Transverse colon (tissue), 3 donors: ENCODE results near the gene MDFIC2.

Source experiments
- CTCF ChIP-seq, 5 experiments: fragments of 200-600 bp in 3 of 5; fragments of 450-650 bp in 2 of 5; sonication (generic) in 3 of 5; IDR thresholded peaks; 1 replicate in 2 of 5; 2 replicates in 3 of 5; pipeline ENCODE4 v1.5.1; 2016 to 2017; ENCODE audit warnings: antibody characterized with exemption in 5 of 5, inconsistent platforms in 3 of 5, mild to moderate bottlenecking in 2 of 5, moderate library complexity in 1 of 5
- EP300 ChIP-seq: sonication (generic); formaldehyde crosslinking; IDR thresholded peaks from one replicate; pipeline ENCODE4 v1.6.1; 2017; ENCODE audit warnings: antibody characterized with exemption, low read depth
- POLR2A ChIP-seq: fragments of 450-650 bp; IDR thresholded peaks from one replicate; pipeline ENCODE4 v1.6.1; 2016; ENCODE audit warnings: antibody characterized with exemption, mild to moderate bottlenecking, moderate library complexity

DNA sequence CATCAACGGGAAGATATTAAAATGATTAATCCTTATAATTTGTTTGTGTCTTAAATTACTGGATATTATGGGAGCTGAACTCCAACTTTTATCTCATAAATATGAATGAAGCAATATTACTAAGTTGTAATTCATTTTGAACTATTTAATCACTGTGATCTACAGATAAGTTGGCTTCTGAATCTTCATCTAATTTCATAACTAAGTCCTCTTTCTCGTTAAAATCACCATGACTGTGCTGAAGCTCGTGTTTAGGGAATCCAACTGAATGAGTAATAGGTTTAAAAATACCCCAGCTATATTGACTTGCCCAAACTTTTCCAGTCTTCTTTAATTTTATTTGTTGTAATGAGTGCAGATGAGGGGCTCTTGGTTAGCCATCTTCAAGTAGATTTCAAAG lies 14.1 kb downstream of the MDFIC2 start:
- no peak for TF ChIP-seq POLR2A
- TF ChIP-seq CTCF (IDR thresholded peaks at IDR 0.05), result no peak
- no peak for TF ChIP-seq EP300
